ENCODE results near the gene ZBTB5.
"Not testable (repeated sequence)": the region's sequence is repeated elsewhere in the genome, so short reads cannot be mapped to it uniquely, and the experiment has no call there.

Gene ZBTB5

GRCh38 chr9:37485389-37486255, 20.4 kb upstream of the ZBTB5 start, which contains the start of gene POLR1E:
TSS of gene POLR1E (plus strand) at chr9:37485948. CDS start at chr9:37486048, 100 bp downstream.
- DNase-seq, result peak; percentile 84

GRCh38 chr9:37480759-37481158, 15.5 kb upstream of the ZBTB5 start:
- DNase-seq, result no peak

- not testable (repeated sequence) for DNase-seq
Observed at GRCh38 chr9:37477987-37478619, 12.9 kb upstream of the ZBTB5 start.

- DNase-seq, result not testable (repeated sequence)
Observed at GRCh38 chr9:37477443-37477842, 12.2 kb upstream of the ZBTB5 start.

- no peak for DNase-seq
Observed at GRCh38 chr9:37476930-37477329, 11.7 kb upstream of the ZBTB5 start.

GRCh38 chr9:37474438-37474837, 9.2 kb upstream of the ZBTB5 start:
- no peak for DNase-seq

GRCh38 chr9:37473982-37474381, 8.7 kb upstream of the ZBTB5 start:
- DNase-seq, result not testable (repeated sequence)

- DNase-seq, result no peak
Observed at GRCh38 chr9:37471942-37472684, 6.9 kb upstream of the ZBTB5 start.

GRCh38 chr9:37468620-37469019, 3.4 kb upstream of the ZBTB5 start:
- DNase-seq, result no peak

GRCh38 chr9:37467530-37467929, 2.3 kb upstream of the ZBTB5 start:
- DNase-seq, result not testable (repeated sequence)

- peak; percentile 69 for DNase-seq
Observed at GRCh38 chr9:37466037-37466709, 923 bp upstream of the ZBTB5 start.

GRCh38 chr9:37464426-37465248, 613 bp downstream of the ZBTB5 start:
- DNase-seq, result no peak

- no peak for DNase-seq
Observed at GRCh38 chr9:37464006-37464405, 1.2 kb downstream of the ZBTB5 start.

- no peak for DNase-seq
Observed at GRCh38 chr9:37456817-37457216, 8.4 kb downstream of the ZBTB5 start.

- no peak for DNase-seq
Observed at GRCh38 chr9:37455884-37456647, 9.2 kb downstream of the ZBTB5 start.

GRCh38 chr9:37454238-37454637, 11.0 kb downstream of the ZBTB5 start:
- DNase-seq, result no peak

GRCh38 chr9:37453827-37454226, 11.4 kb downstream of the ZBTB5 start:
- DNase-seq, result no peak

GRCh38 chr9:37452611-37453010, 12.6 kb downstream of the ZBTB5 start:
- no peak for DNase-seq

GRCh38 chr9:37451628-37452027, 13.6 kb downstream of the ZBTB5 start:
- DNase-seq, result no peak

GRCh38 chr9:37449862-37450632, 15.2 kb downstream of the ZBTB5 start:
- no peak for DNase-seq

Measured in NCI-H2081 treated with DMSO at 0.1 percent for 48 hours (cell line).